HG03108 (cell line): ENCODE data around the gene IRX5.

Experiments used
- ATAC-seq: cut with Tn5 transposase; IDR thresholded peaks from one replicate; pipeline ENCODE4 v1.9.1; 2021; ENCODE audit warnings: moderate library complexity; ENCODE audit not compliant: unreplicated experiment

Gene IRX5

GRCh38 chr16:54929090-54930004 is 1.3 kb upstream of the IRX5 start:
- ATAC-seq: peak; percentile 90

DNA sequence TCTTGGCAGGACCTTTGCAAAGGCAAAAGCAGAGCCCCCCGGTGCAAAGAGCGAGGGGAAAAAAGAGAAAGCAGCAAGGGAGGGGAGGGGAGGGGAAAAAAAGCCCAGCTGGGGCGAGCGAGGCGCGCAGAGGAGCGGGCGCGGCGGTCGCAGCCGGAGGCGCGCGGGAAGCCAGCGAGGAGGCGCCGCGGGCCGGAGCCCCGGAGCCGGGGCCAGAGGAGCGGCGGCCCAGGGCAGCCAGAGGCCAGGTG is 129 bp downstream of the IRX5 start:
- no peak for ATAC-seq

GRCh38 chr16:54931120-54932014 is 702 bp downstream of the IRX5 start:
- no peak for ATAC-seq

GRCh38 chr16:54932021-54932660 is 1.5 kb downstream of the IRX5 start:
- no peak for ATAC-seq

- no peak for ATAC-seq
Measured at GRCh38 chr16:54932737-54933254, 2.1 kb downstream of the IRX5 start.

DNA sequence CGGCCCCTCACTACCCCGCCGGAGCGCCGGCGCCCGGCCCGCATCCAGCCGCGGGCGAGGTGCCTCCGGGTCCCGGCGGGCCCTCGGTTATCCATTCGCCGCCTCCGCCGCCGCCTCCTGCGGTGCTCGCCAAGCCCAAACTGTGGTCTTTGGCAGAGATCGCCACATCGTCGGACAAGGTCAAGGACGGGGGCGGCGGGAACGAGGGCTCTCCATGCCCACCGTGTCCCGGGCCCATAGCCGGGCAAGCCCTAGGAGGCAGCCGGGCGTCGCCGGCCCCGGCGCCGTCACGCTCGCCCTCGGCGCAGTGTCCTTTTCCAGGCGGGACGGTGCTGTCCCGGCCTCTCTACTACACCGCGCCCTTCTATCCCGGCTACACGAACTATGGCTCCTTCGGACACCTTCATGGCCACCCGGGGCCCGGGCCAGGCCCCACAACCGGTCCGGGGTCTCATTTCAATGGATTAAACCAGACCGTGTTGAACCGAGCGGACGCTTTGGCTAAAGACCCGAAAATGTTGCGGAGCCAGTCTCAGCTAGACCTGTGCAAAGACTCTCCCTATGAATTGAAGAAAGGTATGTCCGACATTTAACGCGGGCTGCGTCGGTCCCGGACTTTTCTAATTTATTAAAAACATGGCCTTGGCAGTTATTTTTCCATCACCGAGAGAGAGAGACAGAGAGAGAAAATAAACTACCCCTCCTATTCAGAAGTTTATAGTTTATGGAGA is 2.8 kb downstream of the IRX5 start:
- ATAC-seq: no peak

- ATAC-seq: no peak
Measured at GRCh38 chr16:54934481-54935265, 4.0 kb downstream of the IRX5 start.

- no peak for ATAC-seq
Measured at GRCh38 chr16:54935266-54935968, 4.8 kb downstream of the IRX5 start.

- ATAC-seq: no peak
Measured at GRCh38 chr16:54936201-54936978, 5.7 kb downstream of the IRX5 start.

- ATAC-seq: no peak
Measured at GRCh38 chr16:54936979-54937670, 6.5 kb downstream of the IRX5 start.

GRCh38 chr16:54937671-54938211 is 7.1 kb downstream of the IRX5 start:
- ATAC-seq: no peak

DNA sequence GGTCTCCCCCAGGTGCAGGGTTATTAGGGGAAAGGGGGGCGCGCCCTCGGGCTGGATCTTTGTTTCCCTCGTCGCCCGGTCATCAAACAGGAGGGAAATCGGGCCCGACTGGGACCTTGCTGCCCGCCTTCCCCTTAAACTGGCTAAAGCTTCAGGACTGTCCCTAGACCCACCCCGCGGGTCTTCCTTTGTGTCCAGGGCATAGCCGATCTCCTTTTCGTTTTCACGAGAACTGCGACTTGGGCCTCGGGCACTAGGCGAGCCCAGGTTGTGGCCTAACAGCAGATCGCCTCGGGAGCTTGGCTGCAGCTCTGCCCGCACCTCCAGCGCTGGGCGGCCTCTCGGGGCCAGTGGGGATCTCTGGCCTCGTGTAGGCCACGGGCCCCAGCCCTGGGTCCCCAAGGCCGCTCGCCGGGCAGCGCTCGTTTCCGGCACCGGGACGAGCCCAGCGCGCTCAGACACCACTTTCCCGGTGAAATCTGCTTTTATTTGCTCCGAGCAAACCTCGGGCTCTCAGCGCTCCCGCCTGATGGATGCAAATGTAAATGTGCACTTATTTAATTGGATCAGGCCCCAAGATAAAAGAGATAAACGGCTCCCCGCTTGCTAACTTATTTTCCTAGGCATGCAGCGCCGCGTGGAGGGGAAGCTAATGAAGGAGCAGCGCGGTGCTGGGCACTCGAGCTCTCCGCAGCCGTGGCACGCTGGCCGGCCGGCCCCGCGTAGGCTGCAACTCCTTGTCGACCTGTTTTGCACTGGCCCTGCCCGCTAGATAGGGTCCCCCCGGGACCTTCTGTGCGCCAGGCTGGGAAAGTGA is 7.8 kb downstream of the IRX5 start:
- ATAC-seq: no peak

DNA sequence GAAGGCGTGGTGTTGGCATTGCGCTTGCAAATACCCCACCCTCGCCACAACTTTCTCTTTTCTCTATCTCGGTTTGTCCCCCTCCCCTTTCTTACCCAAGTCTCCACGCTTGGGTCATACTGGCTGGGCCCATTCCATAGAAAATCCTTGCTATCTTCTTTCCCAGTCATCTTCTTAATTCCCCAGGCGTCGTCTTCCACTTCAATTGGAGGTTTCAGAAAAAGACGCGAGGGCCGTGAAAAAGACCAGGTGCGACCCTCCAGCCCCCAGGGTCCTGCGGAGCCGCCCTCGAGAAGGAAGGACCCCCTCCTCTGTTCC is 8.3 kb downstream of the IRX5 start:
- ATAC-seq: no peak

DNA sequence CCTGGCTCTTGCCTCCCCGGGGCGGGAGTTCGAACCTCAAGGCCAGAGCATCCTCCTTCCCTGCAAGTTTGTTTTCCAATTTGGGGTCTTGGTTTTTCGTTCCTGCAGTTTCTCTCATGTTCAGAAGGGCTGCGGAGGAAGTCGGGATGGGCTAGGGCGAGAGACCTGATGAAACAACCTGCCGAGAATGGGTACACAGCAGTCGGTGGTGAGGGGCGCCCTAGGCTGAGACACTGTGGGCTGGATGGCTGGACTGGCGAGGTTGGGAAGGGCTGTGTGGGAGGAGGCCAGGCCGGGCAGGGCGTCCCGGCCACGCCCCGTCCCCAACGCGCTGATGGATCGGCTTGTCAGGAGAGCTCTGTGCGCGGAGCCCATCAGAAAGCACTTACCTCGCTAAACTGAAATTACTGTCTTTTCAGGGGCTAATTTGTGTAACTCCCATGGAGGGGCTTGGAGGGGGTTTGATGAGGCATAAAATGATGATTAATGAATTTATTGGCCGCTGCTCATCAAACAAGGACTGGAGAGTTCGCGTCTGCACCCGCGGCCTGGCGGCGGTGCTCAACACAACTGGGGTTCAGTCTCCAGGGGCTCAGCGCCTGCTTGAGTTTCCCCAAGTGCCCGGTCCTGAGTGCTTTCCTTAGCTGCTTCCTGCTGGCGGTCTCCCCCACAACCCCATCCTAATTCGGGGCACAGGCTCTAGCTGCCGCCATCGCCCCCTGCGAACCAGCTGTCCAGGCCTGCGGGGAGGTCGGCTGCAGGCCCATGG is 9.0 kb downstream of the IRX5 start:
- no peak for ATAC-seq

- no peak for ATAC-seq
Measured at GRCh38 chr16:54940279-54940604, 9.6 kb downstream of the IRX5 start.

DNA sequence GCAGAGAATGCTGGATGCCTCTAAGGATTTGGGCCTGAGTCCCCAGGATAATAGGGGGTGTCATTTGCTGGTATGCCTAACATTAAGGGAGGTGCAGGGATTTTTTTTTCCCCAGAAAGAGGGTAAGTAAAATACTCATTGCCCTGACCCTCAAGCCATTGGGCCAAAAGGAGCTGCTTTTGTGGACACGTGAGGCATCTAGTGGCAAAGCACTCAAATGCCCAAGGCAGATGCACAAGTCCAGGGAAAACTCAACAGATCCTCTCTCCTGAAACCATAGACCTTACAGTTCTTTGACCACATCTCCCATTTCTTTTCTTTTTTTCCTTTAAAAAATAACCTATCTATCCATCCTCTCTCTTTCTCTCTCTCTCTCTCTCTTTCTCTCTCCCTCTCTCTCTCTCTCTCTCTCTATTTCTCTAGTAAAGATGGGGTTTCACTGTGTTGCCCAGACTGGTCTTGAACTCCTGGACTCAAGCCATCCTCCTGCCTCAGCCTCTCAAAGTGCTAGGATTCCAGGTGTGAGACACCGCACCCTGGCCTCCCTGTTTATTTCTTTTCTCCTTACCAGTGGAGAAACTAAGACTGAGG is 11.8 kb downstream of the IRX5 start:
- no peak for ATAC-seq
